ENCODE results near the gene CSMD2. TPM values are rescaled to one million over a fixed set of nuclear protein-coding genes. Genes with fewer than 3 reads are reported as not detected.

Gene CSMD2
- total RNA-seq, 8 experiments from 2014 or later, result 0.32 to 50.0 (median 1.2) TPM

- Histone ChIP-seq H3K27ac (no peak overlapping the region), H3K4me3 (no peak overlapping the region), H3K4me1 (replicated peaks in 1 of 2) (no peaks in the 10 kb centered on the region)
- ATAC-seq (replicated peaks in 6 of 8), result peak in 4 of 8 experiments; percentile 9 to 89 (median 72)
- in situ Hi-C loops (cut with MboI; ENCODE audit: low pct_unique_long_range_greater_than_20kb in 2 of 9, low sequenced_read_pairs in 9 of 9, unreplicated experiment in 9 of 9), result loop anchor here in 1 of 9 experiments (25.0 kb wide), 1 partner anchor 372 kb away; no protein-coding TSS in a partner anchor
- WGBS, 10 experiments, result 29 to 97% (median 75%) methylated on average over 1 to 8 of the region's 8 CpGs; no CpG with 5 or more reads in 1 of the 10 experiments
Measured at GRCh38 chr1:33740040-33740744, 424.8 kb downstream of the CSMD2 start.

- no peak overlapping the region for H3K4me3 ChIP-seq
- in situ Hi-C loops (cut with MboI; ENCODE audit: low pct_unique_long_range_greater_than_20kb in 2 of 9, low sequenced_read_pairs in 9 of 9, unreplicated experiment in 9 of 9), result loop anchor here in 1 of 9 experiments (25.0 kb wide), 1 partner anchor 373 kb away; no protein-coding TSS in a partner anchor
- 60 to 97% (median 93%) methylated on average over 1 to 9 of the region's 12 CpGs; no CpG with 5 or more reads in 4 of the 10 experiments for WGBS, 10 experiments
- no peak for ATAC-seq (replicated peaks in 6 of 8)
- no peak overlapping the region for H3K27ac ChIP-seq
- H3K4me1 ChIP-seq (replicated peaks in 1 of 2), result no peaks in the 10 kb centered on the region
Measured at GRCh38 chr1:33738976-33739375, 426.1 kb downstream of the CSMD2 start.

GRCh38 chr1:33738536-33738935 lies 426.5 kb downstream of the CSMD2 start:
- no peak overlapping the region for H3K27ac ChIP-seq
- H3K4me3 ChIP-seq, result no peak overlapping the region
- in situ Hi-C loops (cut with MboI; ENCODE audit: low pct_unique_long_range_greater_than_20kb in 2 of 9, low sequenced_read_pairs in 9 of 9, unreplicated experiment in 9 of 9), result loop anchor here in 1 of 9 experiments (25.0 kb wide), 1 partner anchor 374 kb away; no protein-coding TSS in a partner anchor
- no peak for ATAC-seq (replicated peaks in 6 of 8)
- WGBS, 10 experiments, result 67 to 100% (median 85%) methylated on average over 2 to 9 of the region's 9 CpGs; no CpG with 5 or more reads in 4 of the 10 experiments
- no peaks in the 10 kb centered on the region for H3K4me1 ChIP-seq (replicated peaks in 1 of 2)

- no peak for ATAC-seq (replicated peaks in 6 of 8)
- Histone ChIP-seq H3K4me1 (replicated peaks in 1 of 2) (no peaks in the 10 kb centered on the region), H3K4me3 (no peak overlapping the region), H3K27ac (no peak overlapping the region)
- in situ Hi-C loops (cut with MboI; ENCODE audit: low pct_unique_long_range_greater_than_20kb in 2 of 9, low sequenced_read_pairs in 9 of 9, unreplicated experiment in 9 of 9), result loop anchor here in 1 of 9 experiments (25.0 kb wide), 1 partner anchor 376 kb away; no protein-coding TSS in a partner anchor
- 83 to 100% (median 100%) methylated on average over 1 of the region's 1 CpG; no CpG with 5 or more reads in 3 of the 10 experiments for whole genome bisulfite sequencing, 10 experiments
Measured at GRCh38 chr1:33736496-33736895, 428.5 kb downstream of the CSMD2 start.

- Histone ChIP-seq H3K4me3 (no peak overlapping the region), H3K27ac (no peak overlapping the region), H3K4me1 (replicated peaks in 1 of 2) (no peaks in the 10 kb centered on the region)
- ATAC-seq (replicated peaks in 6 of 8), result peak in 3 of 8 experiments; percentile 29 to 42 (median 32)
- 0 to 57% (median 32%) methylated on average over 1 to 3 of the region's 3 CpGs; no CpG with 5 or more reads in 2 of the 10 experiments for WGBS, 10 experiments
- in situ Hi-C loops (cut with MboI; ENCODE audit: low pct_unique_long_range_greater_than_20kb in 2 of 9, low sequenced_read_pairs in 9 of 9, unreplicated experiment in 9 of 9), result loop anchor here in 1 of 9 experiments (25.0 kb wide), 1 partner anchor 377 kb away; no protein-coding TSS in a partner anchor
Measured at GRCh38 chr1:33735624-33736023, 429.4 kb downstream of the CSMD2 start.

- in situ Hi-C loops (cut with MboI; ENCODE audit: low pct_unique_long_range_greater_than_20kb in 2 of 9, low sequenced_read_pairs in 9 of 9, unreplicated experiment in 9 of 9), result loop anchor here in 1 of 9 experiments (25.0 kb wide), 1 partner anchor 385 kb away; no protein-coding TSS in a partner anchor
- WGBS, 10 experiments, result 92 to 100% (median 100%) methylated on average over 1 to 3 of the region's 3 CpGs; no CpG with 5 or more reads in 2 of the 10 experiments
- no peak overlapping the region for H3K27ac ChIP-seq
- no peaks in the 10 kb centered on the region for H3K4me1 ChIP-seq (replicated peaks in 1 of 2)
- no peak overlapping the region for H3K4me3 ChIP-seq
- no peak for ATAC-seq (replicated peaks in 6 of 8)
Measured at GRCh38 chr1:33727310-33727709, 437.7 kb downstream of the CSMD2 start.

GRCh38 chr1:33726274-33726804 lies 438.7 kb downstream of the CSMD2 start:
- in situ Hi-C loops (cut with MboI; ENCODE audit: low pct_unique_long_range_greater_than_20kb in 2 of 9, low sequenced_read_pairs in 9 of 9, unreplicated experiment in 9 of 9), result loop anchor here in 1 of 9 experiments (25.0 kb wide), 1 partner anchor 386 kb away; no protein-coding TSS in a partner anchor
- H3K4me1 ChIP-seq (replicated peaks in 1 of 2), result no peaks in the 10 kb centered on the region
- ATAC-seq (replicated peaks in 6 of 8), result no peak
- H3K27ac ChIP-seq, result no peak overlapping the region
- WGBS, 10 experiments, result 67 to 100% (median 86%) methylated on average over 1 to 5 of the region's 6 CpGs; no CpG with 5 or more reads in 3 of the 10 experiments
- no peak overlapping the region for H3K4me3 ChIP-seq

- Histone ChIP-seq H3K4me3 (no peak overlapping the region), H3K27ac (no peak overlapping the region), H3K4me1 (replicated peaks in 1 of 2) (no peaks in the 10 kb centered on the region)
- peak in 3 of 8 experiments; percentile 78 to 88 (median 87) for ATAC-seq (replicated peaks in 6 of 8)
- in situ Hi-C loops (cut with MboI; ENCODE audit: low pct_unique_long_range_greater_than_20kb in 2 of 9, low sequenced_read_pairs in 9 of 9, unreplicated experiment in 9 of 9), result loop anchor here in 1 of 9 experiments (25.0 kb wide), 1 partner anchor 387 kb away; no protein-coding TSS in a partner anchor
- 0 to 100% (median 56%) methylated on average over 1 to 4 of the region's 4 CpGs; no CpG with 5 or more reads in 2 of the 10 experiments for WGBS, 10 experiments
Measured at GRCh38 chr1:33725556-33726160, 439.4 kb downstream of the CSMD2 start.

GRCh38 chr1:33725037-33725436 lies 440.0 kb downstream of the CSMD2 start:
- in situ Hi-C loops (cut with MboI; ENCODE audit: low pct_unique_long_range_greater_than_20kb in 2 of 9, low sequenced_read_pairs in 9 of 9, unreplicated experiment in 9 of 9), result loop anchor here in 1 of 9 experiments (25.0 kb wide), 1 partner anchor 387 kb away; no protein-coding TSS in a partner anchor
- 90 to 100% (median 96%) methylated on average over 1 to 8 of the region's 8 CpGs; no CpG with 5 or more reads in 3 of the 10 experiments for WGBS, 10 experiments
- ATAC-seq (replicated peaks in 6 of 8), result no peak
- no peak overlapping the region for H3K27ac ChIP-seq
- H3K4me1 ChIP-seq (replicated peaks in 1 of 2), result no peaks in the 10 kb centered on the region
- no peak overlapping the region for H3K4me3 ChIP-seq

- no peak for ATAC-seq (replicated peaks in 6 of 8)
- Histone ChIP-seq H3K4me1 (replicated peaks in 1 of 2) (no peaks in the 10 kb centered on the region), H3K27ac (no peak overlapping the region), H3K4me3 (no peak overlapping the region)
- in situ Hi-C loops (cut with MboI; ENCODE audit: low pct_unique_long_range_greater_than_20kb in 2 of 9, low sequenced_read_pairs in 9 of 9, unreplicated experiment in 9 of 9), result no loop called here
- 88 to 100% (median 100%) methylated on average over 1 to 8 of the region's 11 CpGs; no CpG with 5 or more reads in 3 of the 10 experiments for WGBS, 10 experiments
Measured at GRCh38 chr1:33724348-33724747, 440.7 kb downstream of the CSMD2 start.

GRCh38 chr1:33723251-33723650 lies 441.8 kb downstream of the CSMD2 start:
- Histone ChIP-seq H3K4me1 (replicated peaks in 1 of 2) (no peaks in the 10 kb centered on the region), H3K4me3 (no peak overlapping the region), H3K27ac (no peak overlapping the region)
- WGBS, 10 experiments, result 37 to 100% (median 84%) methylated on average over 1 to 4 of the region's 4 CpGs; no CpG with 5 or more reads in 1 of the 10 experiments
- in situ Hi-C loops (cut with MboI; ENCODE audit: low pct_unique_long_range_greater_than_20kb in 2 of 9, low sequenced_read_pairs in 9 of 9, unreplicated experiment in 9 of 9), result no loop called here
- no peak for ATAC-seq (replicated peaks in 6 of 8)

GRCh38 chr1:33721301-33721815 lies 443.7 kb downstream of the CSMD2 start:
- in situ Hi-C loops (cut with MboI; ENCODE audit: low pct_unique_long_range_greater_than_20kb in 2 of 9, low sequenced_read_pairs in 9 of 9, unreplicated experiment in 9 of 9), result no loop called here
- no peak overlapping the region for H3K4me3 ChIP-seq
- no peak overlapping the region for H3K27ac ChIP-seq
- ATAC-seq (replicated peaks in 6 of 8), result no peak
- no peaks in the 10 kb centered on the region for H3K4me1 ChIP-seq (replicated peaks in 1 of 2)
- 67 to 100% (median 98%) methylated on average over 1 to 2 of the region's 2 CpGs; no CpG with 5 or more reads in 6 of the 10 experiments for WGBS, 10 experiments

All from motor neuron (in vitro differentiated cells).